PFSK-1 (cell line): ENCODE measurements around the gene CHCHD5.

Experiments used
- POLR2AphosphoS5 ChIP-seq: IDR thresholded peaks from 2 replicates; pipeline ENCODE4 v1.6.1; 2012; ENCODE audit warnings: low read depth, mild to moderate bottlenecking, control low read depth, low read length, moderate library complexity
- REST ChIP-seq, 2 experiments: IDR thresholded peaks; 2 replicates each; pipeline versions ENCODE4 v1.6.1 to v1.8.0; 2011 to 2012; ENCODE audit warnings: low read depth in 2 of 2, low read length in 2 of 2, control low read depth in 1 of 2, inconsistent platforms in 1 of 2, mild to moderate bottlenecking in 1 of 2, moderate library complexity in 1 of 2; ENCODE audit not compliant: insufficient read depth in 1 of 2
- SIN3A ChIP-seq: IDR thresholded peaks from 2 replicates; pipeline ENCODE4 v1.6.1; 2012; ENCODE audit warnings: mild to moderate bottlenecking, low read length, moderate library complexity, borderline replicate concordance; ENCODE audit not compliant: insufficient read depth
- TAF1 ChIP-seq: IDR thresholded peaks from 2 replicates; pipeline ENCODE4 v1.6.1; 2012; ENCODE audit warnings: low read length, control low read depth, borderline replicate concordance; ENCODE audit not compliant: insufficient read depth

- TF ChIP-seq POLR2AphosphoS5 = peak; percentile 76
- no peak for TF ChIP-seq REST (IDR thresholded peaks at IDR 0.05; ENCODE audit: insufficient read depth in 1 of 2, low read depth in 2 of 2, low read length in 2 of 2)
- no peak for TF ChIP-seq TAF1
- TF ChIP-seq SIN3A = no peak
These were observed 42.9 kb upstream of the CHCHD5 start for GRCh38 chr2:112541315-112542122.
